GM19025 (cell line): ENCODE data around the gene ADCY4.

Source experiments
- ATAC-seq: cut with Tn5 transposase; IDR thresholded peaks from one replicate; pipeline ENCODE4 v1.9.1; 2021; ENCODE audit warnings: mild to moderate bottlenecking, low read depth, moderate library complexity; ENCODE audit not compliant: unreplicated experiment

The ADCY4 gene

GRCh38 chr14:24280797-24281460 lies 53.9 kb downstream of the ADCY4 start:
- no peak for ATAC-seq

GRCh38 chr14:24279301-24280186 lies 55.3 kb downstream of the ADCY4 start:
- peak; percentile 77 for ATAC-seq

- ATAC-seq: no peak
Observed at GRCh38 chr14:24278424-24278823, 56.4 kb downstream of the ADCY4 start.

- ATAC-seq: no peak
Observed at GRCh38 chr14:24277606-24278321, 57.1 kb downstream of the ADCY4 start.

GRCh38 chr14:24277071-24277470 lies 57.8 kb downstream of the ADCY4 start:
- ATAC-seq: no peak

- peak; percentile 31 for ATAC-seq
Observed at GRCh38 chr14:24274101-24274543, 60.7 kb downstream of the ADCY4 start.

- ATAC-seq: no peak
Observed at GRCh38 chr14:24273422-24273998, 61.4 kb downstream of the ADCY4 start.

- no peak for ATAC-seq
Observed at GRCh38 chr14:24272467-24272866, 62.4 kb downstream of the ADCY4 start.

- no peak for ATAC-seq
Observed at GRCh38 chr14:24271834-24272263, 63.0 kb downstream of the ADCY4 start.

- ATAC-seq: peak; percentile 88
Observed at GRCh38 chr14:24271134-24271833, 63.6 kb downstream of the ADCY4 start, which contains the start of gene RABGGTA. Gene RABGGTA (minus strand): TSS chr14:24271597. CDS start chr14:24271115, 482 bp downstream.

GRCh38 chr14:24270537-24271133 lies 64.2 kb downstream of the ADCY4 start:
- ATAC-seq: no peak

GRCh38 chr14:24269910-24270536 lies 64.8 kb downstream of the ADCY4 start:
- ATAC-seq: no peak

- no peak for ATAC-seq
Observed at GRCh38 chr14:24269368-24269767, 65.5 kb downstream of the ADCY4 start.
